Airway epithelial cell (primary cell): ENCODE measurements around the gene FAM8A1. TPM values are rescaled to one million over a fixed set of nuclear protein-coding genes. Genes with fewer than 3 reads are reported as not detected.

Source experiments
- total RNA-seq: library from RNA; depleted of rRNA; stranded (reverse); fragments of >200 nt; gene quantifications from 2 replicates; pipeline ENCODE4 v1.2.3, GENCODE V29; 2015

The FAM8A1 gene, protein sequence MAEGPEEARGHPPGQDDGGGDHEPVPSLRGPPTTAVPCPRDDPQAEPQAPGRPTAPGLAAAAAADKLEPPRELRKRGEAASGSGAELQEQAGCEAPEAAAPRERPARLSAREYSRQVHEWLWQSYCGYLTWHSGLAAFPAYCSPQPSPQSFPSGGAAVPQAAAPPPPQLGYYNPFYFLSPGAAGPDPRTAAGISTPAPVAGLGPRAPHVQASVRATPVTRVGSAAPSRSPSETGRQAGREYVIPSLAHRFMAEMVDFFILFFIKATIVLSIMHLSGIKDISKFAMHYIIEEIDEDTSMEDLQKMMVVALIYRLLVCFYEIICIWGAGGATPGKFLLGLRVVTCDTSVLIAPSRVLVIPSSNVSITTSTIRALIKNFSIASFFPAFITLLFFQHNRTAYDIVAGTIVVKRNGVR
- total RNA-seq: 11.3 and 15.2 TPM in 2 replicates

DNA sequence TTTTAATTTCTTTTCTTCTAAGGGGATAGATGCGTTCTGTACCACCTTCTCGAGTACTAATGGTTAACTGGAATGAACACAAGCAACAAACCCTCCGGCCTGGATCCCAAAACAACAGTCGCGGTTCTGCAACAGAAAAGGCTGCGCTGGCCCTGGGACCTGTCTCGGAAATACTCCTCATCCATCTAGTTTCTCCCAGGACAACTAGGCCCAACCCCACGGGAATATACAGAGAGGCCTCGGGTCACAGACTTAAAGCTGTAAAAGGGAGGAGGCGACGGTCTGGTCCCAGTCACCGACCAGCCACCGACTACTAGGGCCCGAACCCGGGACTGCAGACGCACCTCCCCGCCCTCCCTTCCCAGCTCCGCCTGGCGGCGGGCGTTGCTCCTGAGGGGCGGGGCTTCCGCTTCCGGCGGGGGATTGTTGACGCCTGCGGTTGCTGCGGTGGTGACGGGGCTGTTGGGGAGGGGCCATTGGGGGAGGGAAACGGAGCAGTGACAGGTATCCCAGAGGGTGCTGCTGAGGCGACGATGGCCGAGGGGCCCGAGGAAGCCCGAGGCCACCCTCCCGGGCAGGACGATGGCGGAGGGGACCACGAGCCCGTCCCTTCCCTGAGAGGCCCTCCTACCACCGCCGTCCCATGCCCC is at the start of gene FAM8A1:
Gene FAM8A1, plus strand, starts transcription at position 426 of the 650 bp plus-strand sequence. Its CDS starts 108 bp downstream, at position 534.

Other genes starting within 250 kb of the FAM8A1 start
- gene CAP2, start 206.7 kb upstream of the FAM8A1 start, total RNA-seq: 2.3 and 3.7 TPM in 2 replicates
- gene NUP153, start 106.6 kb downstream of the FAM8A1 start, total RNA-seq: 19.6 and 24.3 TPM in 2 replicates